Effector CD4-positive, alpha-beta T cell (primary cell): ENCODE data around the gene APBA3.
A peak's percentile ranks its signal among the peaks of the same experiment; 100 is the strongest.

Experiments
- DNase-seq: peaks from one replicate; pipeline ENCODE4 v3.0.0-alpha.2; 2020

The APBA3 gene

DNA sequence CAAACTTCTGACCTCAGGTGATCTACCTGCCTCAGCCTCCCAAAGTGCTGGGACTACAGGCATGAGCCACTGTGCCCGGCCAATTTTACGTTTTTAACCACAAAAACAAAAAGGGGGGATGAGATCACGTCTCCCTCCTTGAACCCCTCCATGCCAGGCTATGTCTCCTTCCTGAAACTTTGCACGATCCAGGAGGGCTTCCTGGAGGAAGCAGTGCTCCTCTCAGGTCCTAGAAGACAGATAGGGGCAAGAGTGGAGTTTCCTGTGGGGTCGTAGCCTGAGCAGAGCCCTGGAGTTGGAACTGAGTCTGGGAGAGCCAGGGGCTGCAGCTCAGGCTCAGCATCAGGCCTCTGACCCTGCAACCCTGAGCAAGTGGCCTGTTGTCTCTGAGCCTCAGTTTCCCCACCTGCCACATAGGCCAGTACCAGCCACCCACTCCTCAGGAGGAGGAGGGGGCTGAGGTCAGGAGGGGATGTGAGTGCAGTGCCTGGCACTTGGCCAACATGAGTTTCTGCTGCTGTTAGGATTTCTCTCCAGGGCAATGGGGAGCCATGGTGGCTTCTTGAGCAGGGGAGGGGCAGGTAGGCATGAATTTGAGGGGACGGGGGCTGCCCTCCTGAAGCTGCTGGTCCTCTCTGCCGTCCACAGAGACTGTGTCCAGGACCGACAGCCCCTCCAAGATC, 16.0 kb downstream of the APBA3 start:
- no peak for DNase-seq

- DNase-seq, result no peak
These were observed 18.0 kb downstream of the APBA3 start for GRCh38 chr19:3743486-3743885.

- no peak for DNase-seq
These were observed 21.1 kb downstream of the APBA3 start for GRCh38 chr19:3740431-3740830.

DNA sequence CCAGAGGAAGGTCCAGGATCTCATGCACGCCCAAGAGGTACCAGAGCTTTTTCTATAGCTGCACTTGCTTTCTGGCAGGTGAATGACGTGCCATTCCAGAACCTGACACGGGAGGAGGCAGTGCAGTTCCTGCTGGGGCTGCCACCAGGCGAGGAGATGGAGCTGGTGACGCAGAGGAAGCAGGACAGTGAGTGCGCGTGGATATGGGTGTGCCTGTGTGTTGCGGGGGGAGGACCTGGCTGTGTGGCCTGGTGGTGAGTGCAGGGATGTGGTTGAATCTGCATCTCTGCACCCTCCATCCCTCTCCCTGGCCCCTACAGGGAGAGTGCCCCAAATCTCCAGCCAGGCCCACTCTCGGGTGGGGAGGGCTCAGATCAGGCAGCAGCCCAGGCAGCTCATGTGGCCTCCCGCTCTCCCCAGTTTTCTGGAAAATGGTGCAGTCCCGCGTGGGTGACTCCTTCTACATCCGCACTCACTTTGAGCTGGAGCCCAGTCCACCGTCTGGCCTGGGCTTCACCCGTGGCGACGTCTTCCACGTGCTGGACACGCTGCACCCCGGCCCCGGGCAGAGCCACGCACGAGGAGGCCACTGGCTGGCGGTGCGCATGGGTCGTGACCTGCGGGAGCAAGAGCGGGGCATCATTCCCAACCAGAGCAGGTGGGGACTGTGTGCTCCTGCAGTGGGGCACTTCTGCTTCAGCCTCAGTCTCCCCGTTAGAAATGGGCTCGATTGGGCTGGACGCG, 22.8 kb downstream of the APBA3 start:
- DNase-seq, result no peak

DNA sequence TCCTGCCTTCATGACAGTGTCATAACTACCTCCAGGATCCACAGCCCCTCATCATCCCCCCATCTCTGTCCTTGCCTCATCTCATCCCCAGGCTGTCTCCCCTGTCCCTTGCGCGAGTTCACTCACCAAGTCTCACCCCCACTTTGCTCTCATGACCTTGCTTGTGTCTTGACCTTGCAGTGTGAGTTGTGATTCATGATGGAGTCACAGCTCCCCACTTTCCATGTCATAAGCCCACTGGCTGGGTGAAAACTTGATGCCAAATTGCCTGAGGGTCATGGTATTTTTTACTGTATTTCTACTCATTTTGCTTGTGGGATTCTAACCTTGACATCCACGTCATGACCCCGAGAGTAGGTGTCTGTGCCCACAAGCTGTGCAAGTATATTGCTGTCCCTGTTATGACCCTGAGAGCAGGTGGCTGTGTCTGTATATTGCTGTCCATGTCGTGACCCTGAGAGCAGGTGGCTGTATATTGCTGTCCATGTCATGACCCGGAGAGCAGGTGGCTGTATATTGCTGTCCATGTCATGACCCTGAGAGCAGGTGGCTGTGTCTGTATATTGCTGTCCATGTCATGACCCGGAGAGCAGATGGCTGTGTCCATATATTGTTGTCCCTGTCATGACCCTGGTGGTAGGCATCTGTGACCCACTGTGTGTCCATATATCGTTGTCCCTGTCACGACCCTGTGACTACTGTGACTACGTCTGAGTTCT, 23.8 kb downstream of the APBA3 start:
- no peak for DNase-seq

DNA sequence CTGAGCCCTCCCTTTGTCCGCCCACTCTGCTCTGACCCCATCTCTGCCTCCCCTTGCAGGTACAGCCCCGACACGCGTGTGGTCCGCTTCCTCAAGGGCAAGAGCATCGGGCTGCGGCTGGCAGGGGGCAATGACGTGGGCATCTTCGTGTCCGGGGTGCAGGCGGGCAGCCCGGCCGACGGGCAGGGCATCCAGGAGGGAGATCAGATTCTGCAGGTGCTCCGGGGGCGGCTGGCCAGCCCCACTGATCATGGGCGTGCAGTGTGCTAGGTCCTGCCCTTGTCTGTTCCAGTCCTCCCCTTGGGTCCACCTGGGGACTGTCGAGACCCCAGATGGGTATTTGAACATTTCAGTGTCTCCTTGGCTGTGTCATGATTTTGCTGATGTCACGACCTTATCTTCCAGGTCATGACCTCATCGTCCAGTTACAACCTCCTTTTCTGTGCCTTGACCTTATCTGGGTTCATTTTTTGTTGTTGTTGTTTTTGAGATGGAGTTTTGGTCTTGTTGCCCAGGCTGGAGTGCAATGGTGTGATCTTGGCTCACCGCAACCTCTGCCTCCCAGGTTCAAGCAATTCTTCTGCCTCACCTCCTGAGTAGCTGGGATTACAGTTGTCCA, 25.3 kb downstream of the APBA3 start:
- no peak for DNase-seq

DNA sequence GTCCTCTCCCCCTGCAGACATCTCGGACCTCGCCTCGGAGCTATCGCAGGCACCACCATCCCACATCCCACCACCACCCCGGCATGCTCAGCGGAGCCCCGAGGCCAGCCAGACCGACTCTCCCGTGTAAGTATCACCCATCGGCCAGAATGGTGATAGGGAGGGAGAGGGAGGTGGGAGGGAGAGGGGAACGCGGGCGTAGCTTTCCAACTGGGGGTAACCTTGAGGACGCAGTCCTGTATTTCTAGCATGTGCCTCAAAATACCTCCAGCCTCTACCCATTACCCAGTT, 27.2 kb downstream of the APBA3 start:
- no peak for DNase-seq

- DNase-seq, result no peak
These were observed 27.8 kb downstream of the APBA3 start for GRCh38 chr19:3733549-3734309.

DNA sequence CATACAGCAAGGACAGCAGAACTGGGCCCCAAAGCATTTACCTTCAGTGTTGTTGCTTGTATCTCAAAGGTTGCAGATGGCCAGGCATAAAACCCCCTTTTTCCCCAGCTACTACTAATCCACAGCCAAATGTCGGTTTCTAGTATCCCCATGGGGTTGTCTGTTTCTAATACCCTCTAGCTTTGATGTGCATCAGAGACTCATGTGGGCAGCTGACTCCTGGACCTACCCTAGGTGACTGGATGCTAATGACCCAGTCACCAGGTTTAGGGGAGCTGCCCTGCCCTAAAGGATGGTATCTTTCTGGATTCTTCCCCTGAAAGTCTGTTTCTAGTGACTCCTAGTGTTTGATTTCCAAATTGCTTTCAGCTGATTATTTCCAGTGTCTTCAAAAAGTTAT, 29.4 kb downstream of the APBA3 start:
- no peak for DNase-seq

DNA sequence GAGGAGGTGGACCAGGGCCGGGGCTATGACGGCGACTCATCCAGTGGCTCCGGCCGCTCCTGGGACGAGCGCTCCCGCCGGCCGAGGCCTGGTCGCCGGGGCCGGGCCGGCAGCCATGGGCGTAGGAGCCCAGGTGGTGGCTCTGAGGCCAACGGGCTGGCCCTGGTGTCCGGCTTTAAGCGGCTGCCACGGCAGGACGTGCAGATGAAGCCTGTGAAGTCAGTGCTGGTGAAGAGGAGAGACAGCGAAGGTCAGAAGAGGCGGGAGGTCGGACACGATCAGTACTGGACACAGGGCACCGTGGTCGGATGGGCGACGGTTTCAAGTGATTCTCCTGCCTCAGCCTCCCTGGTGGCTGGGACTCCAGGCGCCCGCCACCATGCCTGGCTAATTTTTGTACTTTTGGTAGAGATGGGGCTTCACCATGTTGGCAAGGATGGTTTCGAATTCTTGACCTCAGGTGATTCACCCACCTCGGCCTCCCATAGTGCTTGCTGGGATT, 31.0 kb downstream of the APBA3 start:
- no peak for DNase-seq

DNA sequence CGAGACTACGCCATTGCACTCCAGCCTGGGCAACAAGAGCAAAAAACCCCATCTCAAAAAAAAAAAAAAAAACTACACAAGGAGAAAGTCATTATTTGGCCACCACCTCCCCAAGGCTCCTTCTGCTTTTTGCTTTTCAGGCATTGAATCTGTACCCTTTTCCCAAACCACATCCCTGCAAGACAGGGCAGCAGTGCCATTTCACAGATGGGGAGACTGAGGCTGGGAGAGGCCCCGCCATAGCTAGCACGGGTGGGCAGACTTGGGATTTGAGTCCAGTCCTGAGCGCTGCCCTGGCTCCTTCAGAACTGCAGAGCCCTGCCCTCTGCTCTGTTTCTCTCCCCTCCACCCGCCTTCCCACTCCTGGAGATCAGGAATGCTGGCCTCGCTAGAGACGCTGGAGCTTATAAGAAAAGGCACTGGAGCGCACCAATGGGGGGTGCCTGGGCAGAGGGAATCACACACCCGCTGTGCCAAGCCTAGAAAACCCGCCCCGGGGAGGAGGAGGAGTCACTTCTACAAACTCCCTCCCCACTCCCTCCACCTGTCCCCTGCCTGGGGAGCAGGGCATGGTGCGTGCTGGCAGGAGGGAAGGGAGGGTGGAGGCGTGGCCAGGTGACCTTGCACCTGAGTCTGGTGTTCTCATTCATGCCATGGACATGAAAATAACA, 35.7 kb downstream of the APBA3 start:
- DNase-seq, result no peak

DNA sequence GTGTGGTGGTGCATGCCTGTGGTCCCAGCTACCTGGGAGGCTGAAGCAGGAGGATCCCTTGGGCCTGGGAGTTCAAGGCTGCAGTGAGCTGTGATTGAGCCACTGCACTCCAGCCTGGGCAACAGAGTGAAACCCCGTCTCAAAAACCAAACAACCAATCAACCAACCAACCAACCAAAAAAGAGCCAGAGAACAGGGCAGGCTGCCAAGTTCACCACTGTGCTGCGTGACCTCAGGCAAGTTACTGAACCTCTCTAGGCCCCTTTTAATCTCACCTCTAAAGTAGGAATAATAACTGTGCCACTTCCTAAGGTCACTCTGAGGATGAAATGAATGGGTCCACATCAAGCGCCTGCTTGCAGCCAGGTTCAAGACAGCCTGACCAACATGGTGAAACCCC, 36.4 kb downstream of the APBA3 start:
- no peak for DNase-seq

DNA sequence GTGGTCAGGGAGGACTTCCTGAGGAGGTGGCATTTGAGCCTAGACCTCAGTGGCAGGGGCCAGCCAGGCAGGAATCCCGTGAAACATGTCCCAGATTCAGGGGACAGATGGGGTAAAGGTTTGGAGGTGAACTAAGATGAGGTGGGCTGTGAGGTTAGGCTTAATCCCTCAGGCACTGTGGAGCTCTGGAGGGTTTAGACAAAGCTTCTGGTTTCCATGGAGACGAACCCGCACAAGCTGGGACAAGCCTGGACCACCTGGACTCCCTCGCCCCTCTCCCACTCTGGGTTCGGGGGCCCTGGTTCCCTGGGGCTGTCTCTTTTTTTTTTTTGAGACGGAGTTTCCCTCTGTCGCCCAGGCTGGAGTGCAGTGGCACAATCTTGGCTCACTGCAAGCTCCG, 37.6 kb downstream of the APBA3 start:
- no peak for DNase-seq

DNA sequence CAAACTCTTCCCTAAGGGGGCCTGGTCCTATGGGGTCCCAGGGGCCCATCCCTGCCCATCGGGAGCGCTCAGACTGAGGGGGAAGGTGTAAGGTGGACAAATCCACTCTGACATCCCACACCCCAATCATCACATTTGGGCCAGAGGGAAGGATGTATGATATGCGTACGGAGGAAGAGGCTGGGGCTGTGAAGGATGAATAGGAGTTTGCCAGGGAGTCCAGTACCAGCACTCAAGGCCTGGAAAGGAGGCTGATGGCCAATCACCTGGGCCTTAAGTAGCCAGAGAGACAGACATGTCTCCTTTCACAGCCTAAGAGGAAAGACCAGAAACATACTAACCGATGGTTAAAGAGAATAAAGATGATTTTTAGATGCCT, 38.4 kb downstream of the APBA3 start:
- no peak for DNase-seq

DNA sequence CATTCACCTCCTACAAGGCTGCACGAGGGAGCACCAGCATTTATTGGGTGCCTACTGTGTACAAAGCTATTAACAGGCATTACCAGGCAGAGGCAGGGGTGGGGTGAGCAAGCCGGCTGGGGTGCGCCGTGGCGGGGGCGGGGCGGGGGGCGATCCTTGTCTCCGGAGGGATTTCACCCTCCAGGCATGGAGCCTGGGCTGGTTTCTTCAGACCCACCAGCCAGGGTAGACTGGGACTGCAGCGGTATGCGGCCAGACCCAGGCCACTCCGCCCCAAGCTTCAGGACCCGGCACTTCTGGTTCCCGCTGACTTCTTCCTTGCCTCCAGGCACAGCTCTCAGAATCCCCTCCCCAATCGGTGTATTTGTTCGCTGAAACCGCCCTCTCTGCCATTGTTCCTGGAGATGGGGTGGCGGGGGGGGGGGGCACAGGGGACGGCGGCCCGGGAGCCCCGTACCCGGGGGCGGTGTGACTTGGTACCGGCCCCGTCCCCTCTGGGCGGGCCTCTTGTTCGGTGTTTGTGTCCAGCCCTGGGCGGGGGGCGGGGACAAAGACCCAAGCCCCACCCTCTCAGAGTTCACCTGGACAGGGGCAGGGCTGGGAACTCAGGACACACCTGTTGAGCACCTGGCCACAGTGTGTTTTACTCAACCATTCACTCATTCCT, 38.9 kb downstream of the APBA3 start:
- no peak for DNase-seq

- no peak for DNase-seq
These were observed 39.5 kb downstream of the APBA3 start for GRCh38 chr19:3721887-3722442.

DNA sequence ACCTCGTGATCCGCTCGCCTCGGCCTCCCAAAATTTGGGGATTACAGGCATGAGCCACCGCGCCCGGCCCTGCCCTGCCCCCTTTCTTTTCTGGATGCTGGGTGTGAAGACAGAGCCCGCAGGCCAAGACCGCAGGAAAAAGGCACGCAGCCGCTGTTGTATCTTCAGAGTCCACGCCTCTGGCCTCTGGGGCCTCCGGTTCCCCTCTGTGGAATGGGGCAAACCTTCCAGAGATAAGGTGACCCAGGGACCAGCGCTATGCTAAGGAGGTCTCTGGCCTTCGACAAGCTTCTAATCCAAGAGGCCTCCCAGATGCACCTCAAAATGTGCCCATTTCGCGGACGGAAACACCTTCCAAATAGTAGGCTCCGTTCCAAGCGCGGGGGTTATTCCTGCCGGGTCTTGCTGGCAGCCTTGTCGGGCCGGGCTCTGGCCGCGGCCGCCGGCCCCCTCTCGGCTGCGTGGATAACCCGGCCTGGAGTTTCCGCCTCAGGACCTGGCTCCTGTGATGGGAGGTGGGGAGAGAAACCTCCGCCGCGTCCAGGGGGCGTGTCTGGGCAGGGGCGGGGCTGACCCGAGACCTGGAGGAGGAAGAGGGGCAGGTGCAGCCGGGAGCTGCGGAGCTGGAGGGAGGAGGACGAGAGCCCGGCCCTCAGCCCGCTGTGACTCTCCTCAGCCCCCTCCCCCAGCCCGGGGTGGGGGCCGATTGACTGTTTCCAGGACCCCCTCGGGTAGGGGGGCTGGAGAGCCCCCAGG, 40.2 kb downstream of the APBA3 start:
- DNase-seq, result peak; percentile 83

- DNase-seq, result no peak
These were observed 41.1 kb downstream of the APBA3 start for GRCh38 chr19:3720349-3720917.

DNA sequence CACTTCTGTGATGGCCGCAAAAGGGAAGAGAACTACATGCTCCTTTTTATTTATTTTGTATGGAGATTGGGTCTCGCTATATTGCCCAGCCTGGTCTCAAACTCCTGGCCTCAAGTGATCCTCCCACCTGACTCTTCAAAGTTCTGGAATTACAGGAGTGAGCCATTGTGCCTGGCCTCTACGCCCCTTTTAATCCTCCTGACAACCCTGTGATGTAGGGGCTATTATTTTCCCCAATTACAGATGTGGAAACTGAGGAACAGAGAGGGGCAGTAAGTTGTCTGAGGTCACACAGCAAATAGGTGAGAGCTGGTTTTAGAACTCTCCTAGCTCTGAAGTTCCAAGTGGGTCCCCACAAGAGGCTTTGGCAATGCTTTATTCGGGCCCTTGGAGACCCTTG, 41.6 kb downstream of the APBA3 start:
- DNase-seq, result no peak

DNA sequence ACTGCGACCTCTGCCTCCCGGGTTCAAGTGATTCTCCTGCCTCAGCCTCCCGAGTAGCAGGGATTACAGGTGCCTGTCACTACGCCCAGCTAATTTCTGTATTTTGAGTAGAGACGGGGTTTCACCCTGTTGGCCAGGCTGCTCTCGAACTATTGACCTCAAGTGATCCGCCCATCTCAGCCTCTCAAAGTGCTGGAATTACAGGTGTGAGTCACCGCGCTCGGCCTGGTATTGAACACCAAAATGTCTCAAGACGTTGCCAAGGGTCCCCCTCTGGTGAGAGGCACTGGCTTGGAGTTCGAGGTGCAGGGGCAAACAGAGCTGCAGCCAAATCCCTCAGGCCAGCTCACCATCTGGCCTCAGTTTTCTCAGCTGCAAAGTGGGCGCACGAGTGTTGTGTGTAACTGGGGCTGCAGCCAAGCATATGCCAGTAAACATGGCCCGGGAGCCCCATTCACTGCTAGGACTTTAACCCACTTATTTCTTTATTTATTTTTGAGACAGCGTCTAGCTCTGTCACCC, 45.3 kb downstream of the APBA3 start:
- no peak for DNase-seq
